Measurements from ENCODE around the gene SCLY.

- TF ChIP-seq RAD21 (IDR thresholded peaks at IDR 0.05; ENCODE audit: low read length) (no peak), TAF1 (IDR thresholded peaks at IDR 0.05; ENCODE audit: borderline replicate concordance, low read depth, low read length) (no peak), SMC3 (IDR thresholded peaks at IDR 0.05; ENCODE audit: low read depth, low read length) (no peak), EP300 (IDR thresholded peaks at IDR 0.05; ENCODE audit: borderline replicate concordance in 1 of 2, low read depth in 1 of 2, low read length in 1 of 2) (no peak), FOXM1 (IDR thresholded peaks at IDR 0.05; ENCODE audit: low read depth) (no peak), RCOR1 (IDR thresholded peaks at IDR 0.05; ENCODE audit: low read length) (no peak), ZBTB33 (IDR thresholded peaks at IDR 0.05; ENCODE audit: borderline replicate concordance, low read depth) (no peak), CTCF (IDR thresholded peaks at IDR 0.05) (no peak), MAX (IDR thresholded peaks at IDR 0.05; ENCODE audit: low read depth) (no peak), REST (IDR thresholded peaks at IDR 0.05; ENCODE audit: low read depth, low read length) (no peak)
Measured at GRCh38 chr2:238134393-238134785, 73.6 kb downstream of the SCLY start.

Data from SK-N-SH (cell line).